NCI-H1417 treated with DMSO at 0.1 percent for 48 hours (cell line): ENCODE results near the gene MARCHF11.

Source experiments
- DNase-seq: peaks from one replicate; lab custom pipeline; 2025; lab: John Stamatoyannopoulos, UW

The MARCHF11 gene

GRCh38 chr5:16134204-16134603 is 45.4 kb downstream of the MARCHF11 start:
- no peak for DNase-seq

GRCh38 chr5:16131878-16132277 is 47.7 kb downstream of the MARCHF11 start:
- no peak for DNase-seq

- no peak for DNase-seq
Measured at GRCh38 chr5:16128944-16129343, 50.6 kb downstream of the MARCHF11 start.

GRCh38 chr5:16127865-16128544 is 51.6 kb downstream of the MARCHF11 start:
- no peak for DNase-seq

GRCh38 chr5:16120579-16120978 is 59.0 kb downstream of the MARCHF11 start:
- DNase-seq: no peak

- no peak for DNase-seq
Measured at GRCh38 chr5:16119790-16120189, 59.8 kb downstream of the MARCHF11 start.

- no peak for DNase-seq
Measured at GRCh38 chr5:16115140-16115539, 64.5 kb downstream of the MARCHF11 start.

- no peak for DNase-seq
Measured at GRCh38 chr5:16108418-16108817, 71.2 kb downstream of the MARCHF11 start.

GRCh38 chr5:16104961-16105360 is 74.6 kb downstream of the MARCHF11 start:
- DNase-seq: no peak

GRCh38 chr5:16095612-16096011 is 84.0 kb downstream of the MARCHF11 start:
- DNase-seq: no peak

- no peak for DNase-seq
Measured at GRCh38 chr5:16090270-16090669, 89.3 kb downstream of the MARCHF11 start.

- DNase-seq: no peak
Measured at GRCh38 chr5:16082982-16083381, 96.6 kb downstream of the MARCHF11 start.

GRCh38 chr5:16082053-16082452 is 97.5 kb downstream of the MARCHF11 start:
- DNase-seq: no peak

GRCh38 chr5:16081376-16081955 is 98.1 kb downstream of the MARCHF11 start:
- no peak for DNase-seq

- DNase-seq: no peak
Measured at GRCh38 chr5:16076657-16077056, 102.9 kb downstream of the MARCHF11 start.

GRCh38 chr5:16074358-16074757 is 105.2 kb downstream of the MARCHF11 start:
- no peak for DNase-seq

- DNase-seq: no peak
Measured at GRCh38 chr5:16072616-16073015, 107.0 kb downstream of the MARCHF11 start.

GRCh38 chr5:16067415-16067814 is 112.2 kb downstream of the MARCHF11 start:
- DNase-seq: no peak

GRCh38 chr5:16066810-16067209 is 112.8 kb downstream of the MARCHF11 start:
- DNase-seq: no peak

GRCh38 chr5:16066320-16066719 is 113.3 kb downstream of the MARCHF11 start:
- DNase-seq: no peak

- no peak for DNase-seq
Measured at GRCh38 chr5:16065831-16066230, 113.8 kb downstream of the MARCHF11 start.

GRCh38 chr5:16064135-16064893 is 115.3 kb downstream of the MARCHF11 start:
- DNase-seq: no peak

GRCh38 chr5:16061163-16061562 is 118.4 kb downstream of the MARCHF11 start:
- DNase-seq: no peak
